Femur (tissue), 1 donor: ENCODE results near the gene CABLES1.
"Not testable (repeated sequence)": the region's sequence is repeated elsewhere in the genome, so short reads cannot be mapped to it uniquely, and the experiment has no call there.

Experiments used
- DNase-seq: peaks from one replicate; pipeline ENCODE4 v3.0.0-alpha.2; 2017

Gene CABLES1

GRCh38 chr18:23227726-23228070 lies 92.4 kb downstream of the CABLES1 start:
- no peak for DNase-seq

- peak; percentile 53 for DNase-seq
Measured at GRCh38 chr18:23228102-23229061, 93.1 kb downstream of the CABLES1 start.

- DNase-seq: no peak
Measured at GRCh38 chr18:23229472-23229871, 94.2 kb downstream of the CABLES1 start.

- no peak for DNase-seq
Measured at GRCh38 chr18:23230686-23231085, 95.4 kb downstream of the CABLES1 start.

GRCh38 chr18:23231340-23232021 lies 96.2 kb downstream of the CABLES1 start:
- peak; percentile 79 for DNase-seq

- no peak for DNase-seq
Measured at GRCh38 chr18:23232331-23232730, 97.0 kb downstream of the CABLES1 start.

- DNase-seq: no peak
Measured at GRCh38 chr18:23234619-23235018, 99.3 kb downstream of the CABLES1 start.

GRCh38 chr18:23235336-23235735 lies 100.1 kb downstream of the CABLES1 start:
- DNase-seq: no peak

GRCh38 chr18:23235860-23236259 lies 100.6 kb downstream of the CABLES1 start:
- DNase-seq: no peak

- DNase-seq: no peak
Measured at GRCh38 chr18:23236876-23237468, 101.7 kb downstream of the CABLES1 start.

GRCh38 chr18:23237524-23238151 lies 102.4 kb downstream of the CABLES1 start:
- peak; percentile 72 for DNase-seq

- DNase-seq: no peak
Measured at GRCh38 chr18:23238152-23238531, 102.9 kb downstream of the CABLES1 start.

GRCh38 chr18:23238651-23239349 lies 103.5 kb downstream of the CABLES1 start:
- DNase-seq: peak; percentile 74

GRCh38 chr18:23239350-23239692 lies 104.0 kb downstream of the CABLES1 start:
- no peak for DNase-seq

GRCh38 chr18:23239885-23240608 lies 104.8 kb downstream of the CABLES1 start:
- no peak for DNase-seq

GRCh38 chr18:23240609-23240930 lies 105.3 kb downstream of the CABLES1 start:
- DNase-seq: no peak

GRCh38 chr18:23241833-23242496 lies 106.7 kb downstream of the CABLES1 start:
- not testable (repeated sequence) for DNase-seq

- no peak for DNase-seq
Measured at GRCh38 chr18:23243178-23243577, 107.9 kb downstream of the CABLES1 start.

- DNase-seq: no peak
Measured at GRCh38 chr18:23243816-23244215, 108.5 kb downstream of the CABLES1 start.

- peak; percentile 70 for DNase-seq
Measured at GRCh38 chr18:23244401-23244800, 109.1 kb downstream of the CABLES1 start.

GRCh38 chr18:23245461-23245860 lies 110.2 kb downstream of the CABLES1 start:
- DNase-seq: no peak

- no peak for DNase-seq
Measured at GRCh38 chr18:23247331-23247730, 112.0 kb downstream of the CABLES1 start.
